GM19467 (cell line): ENCODE measurements around the gene MYO1D.
A peak's percentile ranks its signal among the peaks of the same experiment; 100 is the strongest.

Experiments
- ATAC-seq: cut with Tn5 transposase; IDR thresholded peaks from one replicate; pipeline ENCODE4 v1.9.1; 2021; ENCODE audit warnings: mild to moderate bottlenecking, moderate library complexity; ENCODE audit not compliant: unreplicated experiment

The MYO1D gene

DNA sequence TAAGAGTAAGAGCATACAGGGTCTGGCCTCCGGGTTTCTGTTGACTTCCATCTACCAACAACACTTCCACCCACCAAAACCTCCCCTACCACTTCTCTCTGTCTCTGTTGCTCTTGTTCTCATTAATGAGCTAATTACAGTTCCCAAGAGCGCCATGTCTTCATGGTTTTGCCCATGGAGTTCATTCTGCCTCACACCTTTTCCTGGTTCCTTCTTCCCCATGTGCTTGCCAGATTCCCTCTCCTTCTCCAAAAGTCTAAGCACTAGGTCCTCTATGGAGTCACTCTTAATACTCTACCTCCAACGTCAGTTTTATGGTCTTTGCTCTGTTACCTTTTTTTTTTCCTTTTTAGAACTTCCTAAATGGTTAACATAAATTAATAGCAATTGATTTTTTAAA is 92.8 kb downstream of the MYO1D start:
- ATAC-seq, result no peak

DNA sequence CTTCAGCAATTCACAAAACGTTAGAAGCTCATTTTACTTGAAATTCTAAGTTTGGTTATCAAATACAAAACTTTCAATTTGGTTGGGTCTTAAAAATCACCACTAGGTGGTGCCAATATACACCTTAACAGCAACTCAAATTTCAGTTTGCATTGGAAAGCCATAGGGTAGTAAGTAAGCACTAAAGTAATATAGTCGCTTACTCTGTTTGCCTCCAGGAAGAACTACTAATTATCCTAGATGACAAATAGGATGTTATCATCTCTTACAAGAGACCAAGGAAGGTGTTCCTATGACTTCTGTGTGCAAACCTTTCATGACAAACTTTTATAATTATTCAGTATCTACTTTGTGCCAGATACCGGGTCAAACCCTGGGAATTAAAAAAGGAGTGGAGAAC is 93.3 kb downstream of the MYO1D start:
- ATAC-seq, result no peak

DNA sequence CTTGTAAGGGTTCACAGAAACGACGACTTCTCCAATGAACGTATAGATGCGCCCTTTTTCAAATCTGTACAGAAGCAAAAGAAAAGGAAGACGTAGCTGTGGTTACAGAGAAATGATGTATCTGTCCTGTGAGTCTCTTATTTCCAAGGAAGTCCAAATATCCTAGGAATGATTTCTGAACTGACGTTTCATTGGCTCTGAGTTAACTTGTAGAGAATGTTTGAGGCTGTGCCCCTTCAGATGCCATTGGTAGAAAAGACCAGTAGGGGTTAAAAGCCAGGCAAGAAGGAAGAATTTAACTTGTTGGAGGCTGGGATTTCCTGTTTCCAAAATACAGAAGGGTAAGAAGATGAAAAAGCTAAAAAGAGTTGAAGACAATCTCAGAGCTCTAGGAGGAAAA is 96.2 kb downstream of the MYO1D start:
- ATAC-seq, result no peak

DNA sequence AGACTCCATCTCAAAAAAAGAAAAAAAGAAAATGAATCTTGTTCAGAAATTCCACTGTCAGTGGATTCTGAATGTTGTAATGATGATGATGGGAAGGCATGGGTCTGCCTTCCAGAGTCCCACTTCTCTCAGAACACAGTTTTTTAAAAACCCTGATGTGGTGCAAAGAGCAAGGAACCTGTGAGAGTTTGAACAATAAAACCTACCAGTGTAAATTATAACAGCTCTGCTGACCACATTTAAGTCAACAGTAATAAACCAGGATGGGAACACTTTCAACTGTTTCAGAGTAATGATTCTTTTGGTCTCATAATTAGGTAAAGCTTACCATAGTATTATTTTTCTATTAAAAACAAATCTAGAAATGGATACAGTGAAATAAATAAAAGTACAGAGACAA is 99.0 kb downstream of the MYO1D start:
- no peak for ATAC-seq

DNA sequence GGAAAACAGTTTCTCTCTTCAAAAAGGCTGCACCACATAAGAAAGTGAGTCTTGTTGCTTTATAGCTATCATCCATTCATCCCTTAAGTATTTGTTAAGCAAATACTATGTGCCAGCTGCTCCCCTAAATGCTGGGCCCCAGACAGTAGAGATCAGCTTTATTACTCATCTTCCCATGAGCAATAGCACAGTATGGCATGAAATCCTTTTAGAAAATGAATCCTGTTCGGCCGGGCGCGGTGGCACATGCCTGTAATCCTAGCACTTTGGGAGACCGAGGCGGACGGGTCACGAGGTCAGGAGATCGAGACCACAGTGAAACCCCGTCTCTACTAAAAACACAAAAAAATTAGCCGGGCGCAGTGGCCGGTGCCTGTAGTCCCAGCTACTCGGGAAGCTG is 99.5 kb downstream of the MYO1D start:
- no peak for ATAC-seq

DNA sequence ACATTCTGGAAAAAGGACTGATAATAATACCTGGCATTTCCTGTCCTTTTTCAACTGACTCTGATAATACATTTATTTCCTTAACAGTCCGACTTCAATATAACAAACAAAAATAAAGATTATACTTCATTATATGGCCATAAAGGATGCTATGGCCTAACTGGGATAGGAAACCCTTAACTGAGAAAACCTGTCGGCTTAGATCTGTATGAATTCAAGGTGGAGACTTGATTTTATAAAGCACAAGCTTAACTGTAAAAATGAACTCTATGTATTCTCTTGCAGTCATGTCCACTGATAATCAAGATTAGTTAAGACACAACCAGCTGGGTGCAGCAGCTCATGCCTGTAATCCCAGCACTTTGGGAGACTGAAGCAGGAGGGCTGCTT is 102.2 kb downstream of the MYO1D start:
- ATAC-seq, result no peak

DNA sequence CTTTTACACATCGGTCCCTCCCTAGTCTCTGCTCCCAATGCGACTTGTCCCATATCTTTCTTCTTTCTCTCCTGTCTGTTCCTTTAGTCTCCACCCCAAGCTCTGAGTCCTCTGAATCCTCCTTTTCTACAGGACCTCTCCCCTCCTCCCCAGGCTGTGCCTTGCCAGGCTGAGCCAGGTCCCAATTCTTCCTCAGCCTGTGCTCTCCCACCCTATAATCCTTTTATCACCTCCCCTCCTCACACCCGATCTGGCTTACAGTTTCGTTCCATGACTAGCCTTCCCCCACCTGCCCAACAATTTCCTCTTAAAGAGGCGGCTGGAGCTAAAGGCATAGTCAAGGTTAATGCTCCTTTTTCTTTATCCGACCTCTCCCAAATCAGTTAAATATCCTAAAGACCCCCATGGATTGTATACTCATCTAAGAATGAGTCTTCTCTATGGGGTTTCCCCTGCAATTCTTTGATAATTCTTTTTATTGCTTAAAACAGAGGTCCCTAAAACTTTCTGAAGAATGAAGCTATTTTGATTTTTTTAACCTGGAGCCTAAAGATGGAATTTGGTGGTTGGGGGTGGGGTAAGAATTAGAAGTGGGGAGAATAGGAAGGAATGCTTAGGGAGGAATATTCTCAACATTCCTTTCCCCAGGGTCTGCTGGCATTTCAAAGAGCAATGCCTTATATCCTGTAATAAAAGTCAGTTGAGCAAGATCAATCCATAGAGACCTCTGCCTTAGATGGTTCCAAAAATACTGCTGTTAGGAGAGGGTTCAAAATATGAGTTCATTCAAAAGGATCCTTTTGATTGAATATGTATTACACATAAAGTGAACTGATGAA is 102.8 kb downstream of the MYO1D start:
- no peak for ATAC-seq

DNA sequence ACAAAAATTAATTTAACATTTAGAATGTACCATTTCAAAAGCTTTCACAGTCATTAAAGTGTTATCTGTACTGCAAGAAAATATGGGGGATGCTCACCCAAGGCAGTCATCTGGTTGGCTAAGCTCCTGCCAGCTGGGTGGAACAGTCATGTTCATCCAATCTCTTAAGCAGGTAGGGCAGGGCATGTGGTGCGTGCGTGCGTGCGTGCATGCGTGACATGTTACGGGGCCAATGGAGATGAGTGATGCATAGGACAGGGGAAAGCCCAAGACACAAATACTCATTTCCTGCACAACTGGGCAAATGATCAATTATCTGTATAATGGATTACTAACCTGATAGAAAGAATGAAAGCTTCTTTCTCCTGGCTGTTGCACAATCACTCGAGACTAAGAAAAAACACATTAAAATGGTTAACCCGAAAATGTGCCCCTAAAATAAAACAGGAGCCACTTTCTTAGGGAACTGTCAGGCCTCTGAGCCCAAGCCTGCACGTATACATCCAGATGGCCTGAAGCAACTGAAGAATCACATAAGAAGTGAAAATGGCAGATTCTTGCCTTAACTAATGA is 104.4 kb downstream of the MYO1D start:
- peak; percentile 59 for ATAC-seq

DNA sequence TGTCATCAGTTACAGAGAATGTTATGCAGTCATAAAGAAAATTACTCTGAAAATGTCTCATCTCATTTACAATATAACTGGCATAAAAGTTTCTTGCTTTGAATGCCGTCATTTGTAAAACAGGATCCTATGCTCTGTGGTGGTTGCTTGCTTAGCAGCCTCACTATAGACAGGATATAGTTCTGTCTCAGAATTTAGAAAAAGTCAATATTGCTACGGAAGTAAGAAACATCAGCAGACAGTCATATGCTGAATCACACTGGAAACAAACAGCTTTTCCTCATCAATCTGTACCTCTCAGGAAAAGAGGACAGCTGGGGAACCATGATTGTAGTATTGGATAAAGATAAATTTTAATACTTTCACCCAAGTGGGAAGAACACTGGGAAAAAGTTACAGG is 105.5 kb downstream of the MYO1D start:
- ATAC-seq, result no peak

DNA sequence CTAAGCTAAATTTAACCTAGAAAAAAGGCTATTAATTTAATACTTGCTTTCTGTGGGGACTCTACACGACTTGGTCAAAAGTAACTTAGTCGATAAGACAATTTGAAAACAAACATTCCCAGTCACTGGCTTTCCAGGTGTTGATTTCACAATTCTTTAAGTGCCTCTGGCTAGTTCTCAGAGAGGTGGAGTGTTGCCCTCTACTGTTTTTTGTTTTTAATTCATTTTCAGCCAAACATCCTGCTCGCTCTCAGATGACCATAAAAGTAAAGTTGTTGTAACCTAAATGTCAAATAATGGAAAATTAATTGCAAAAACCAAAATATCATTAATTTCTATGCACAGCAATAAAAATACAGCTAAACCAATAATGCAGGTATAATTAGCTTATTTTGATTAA is 107.1 kb downstream of the MYO1D start:
- ATAC-seq, result no peak

DNA sequence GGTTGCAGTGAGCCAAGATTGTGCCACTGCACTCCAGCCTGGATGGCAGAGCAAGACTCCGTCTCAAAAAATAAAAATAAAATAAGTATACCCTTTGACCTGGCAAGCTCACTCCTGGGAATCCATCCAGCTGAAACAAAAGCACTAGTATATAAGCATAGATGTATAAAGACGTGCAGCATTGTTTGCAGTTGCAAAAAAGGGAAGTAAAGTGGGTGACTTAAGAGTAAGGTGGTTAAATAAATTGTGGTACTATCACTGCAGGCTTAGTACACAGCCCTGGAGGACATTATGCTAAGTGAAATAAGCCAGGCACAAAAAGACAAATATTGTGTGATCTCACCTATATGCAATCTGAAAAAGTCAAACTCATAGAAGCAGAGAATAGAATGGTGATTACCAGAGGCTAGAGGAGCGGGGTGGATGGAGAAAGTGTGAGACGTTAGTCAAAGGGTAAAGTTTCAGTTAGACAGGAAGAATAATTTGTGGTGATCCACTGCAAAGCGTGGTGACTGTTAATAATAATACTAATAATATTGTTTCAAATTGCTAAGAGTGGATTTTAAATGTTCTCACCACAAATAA is 113.0 kb downstream of the MYO1D start:
- ATAC-seq, result no peak

DNA sequence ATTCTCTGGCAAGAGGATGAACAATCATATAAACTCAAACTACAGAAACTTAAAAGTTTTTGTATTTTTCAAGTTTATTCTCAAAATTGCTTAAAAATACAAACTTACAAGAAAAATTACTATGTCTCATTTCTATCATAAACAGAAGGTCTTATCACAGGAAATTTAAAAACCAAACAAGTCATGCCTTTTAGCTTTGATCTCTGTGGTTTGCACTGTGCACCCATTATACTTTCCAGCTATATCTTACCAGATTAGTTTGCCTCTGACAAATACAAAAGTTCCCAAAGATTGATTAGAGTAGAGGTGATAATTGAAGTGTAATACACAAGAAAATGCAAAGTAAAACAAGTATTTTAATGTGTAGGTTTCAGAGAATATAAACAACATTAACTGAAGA is 117.4 kb downstream of the MYO1D start:
- no peak for ATAC-seq

DNA sequence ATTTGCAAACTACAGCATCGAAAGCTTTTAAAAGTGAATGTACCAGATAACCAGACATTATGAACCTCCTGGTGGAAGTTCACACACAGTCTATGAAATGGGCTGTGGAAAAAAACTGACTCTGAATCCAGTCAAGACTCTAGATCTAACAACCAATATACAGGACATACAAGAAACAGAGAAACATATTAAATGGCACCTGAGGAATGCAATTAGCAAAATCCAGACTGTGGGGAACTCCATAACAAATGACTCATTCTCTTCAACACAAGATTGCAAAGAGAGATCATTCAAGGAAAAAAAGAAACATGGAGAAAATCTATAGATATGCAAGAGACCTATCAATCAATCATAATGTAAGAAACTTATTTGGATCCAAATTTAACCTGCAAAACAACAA is 119.0 kb downstream of the MYO1D start:
- no peak for ATAC-seq

DNA sequence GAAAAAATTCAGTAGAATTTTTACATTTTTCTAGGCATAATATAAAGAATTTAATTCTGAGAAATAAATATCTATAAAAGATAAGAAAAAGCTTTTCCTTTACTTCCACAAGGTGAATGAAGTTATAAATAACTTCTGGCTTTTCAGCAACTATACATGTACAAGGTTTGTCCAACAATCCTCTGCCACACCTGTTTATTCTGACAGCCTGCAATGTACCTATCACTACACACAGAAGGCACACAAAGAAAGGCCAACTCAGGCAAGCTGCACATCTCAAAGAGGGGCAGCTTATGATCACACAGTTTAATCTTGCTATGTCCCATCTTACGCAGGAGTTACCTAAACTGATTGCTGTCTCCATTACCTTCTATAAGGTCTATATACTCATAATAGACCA is 120.2 kb downstream of the MYO1D start:
- no peak for ATAC-seq

DNA sequence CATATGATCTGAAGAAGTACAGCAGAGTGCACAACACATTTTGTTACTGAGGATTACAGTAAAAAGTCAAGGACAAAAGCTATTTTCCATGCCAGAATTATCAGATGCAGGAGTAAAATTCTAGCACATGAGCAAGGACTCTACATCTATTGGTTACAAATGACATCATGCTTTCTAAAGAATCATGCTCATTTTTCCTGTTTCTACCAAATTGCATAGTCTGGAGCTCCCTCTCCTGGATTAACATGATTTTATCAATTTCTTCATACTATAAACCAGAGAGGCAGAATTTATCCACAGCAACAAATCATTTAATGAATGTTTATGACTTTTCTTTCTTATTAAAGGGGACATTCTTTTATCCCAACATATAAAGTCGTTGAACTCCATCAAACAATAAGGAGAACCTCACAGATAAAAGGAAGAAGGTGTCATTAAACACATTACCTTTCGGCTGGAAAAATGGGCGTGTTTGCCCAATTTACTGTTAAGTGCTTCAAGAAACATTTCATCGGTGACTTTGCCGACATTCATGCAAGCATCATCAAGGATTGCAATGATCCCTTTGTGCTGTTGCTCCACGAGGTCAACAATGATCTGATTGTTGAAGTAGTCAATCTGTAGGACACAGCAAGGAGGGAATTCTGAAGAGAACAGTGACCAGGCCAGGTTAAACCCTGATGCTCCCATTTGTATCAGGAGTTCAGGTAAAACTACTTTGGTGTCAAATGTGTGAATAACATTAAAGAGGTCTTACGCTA is 121.7 kb downstream of the MYO1D start:
- no peak for ATAC-seq

DNA sequence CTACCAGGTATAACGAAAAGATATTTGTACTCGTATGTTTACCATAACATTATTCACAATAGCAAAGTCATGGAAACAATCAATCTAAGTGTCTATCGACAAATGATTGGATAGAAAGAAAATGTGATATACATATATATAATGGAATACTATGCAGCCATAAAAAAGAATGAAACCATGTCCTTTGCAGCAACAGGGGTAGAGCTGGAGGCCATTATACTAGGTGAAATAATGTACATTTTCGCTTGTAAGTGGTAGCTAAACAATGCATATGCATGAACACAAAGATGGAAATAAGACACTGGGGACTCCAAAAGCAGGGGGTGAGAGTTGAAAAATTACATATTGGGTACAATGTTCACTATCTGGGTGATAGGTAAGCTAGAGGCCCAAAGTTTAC is 124.0 kb downstream of the MYO1D start:
- ATAC-seq, result no peak

DNA sequence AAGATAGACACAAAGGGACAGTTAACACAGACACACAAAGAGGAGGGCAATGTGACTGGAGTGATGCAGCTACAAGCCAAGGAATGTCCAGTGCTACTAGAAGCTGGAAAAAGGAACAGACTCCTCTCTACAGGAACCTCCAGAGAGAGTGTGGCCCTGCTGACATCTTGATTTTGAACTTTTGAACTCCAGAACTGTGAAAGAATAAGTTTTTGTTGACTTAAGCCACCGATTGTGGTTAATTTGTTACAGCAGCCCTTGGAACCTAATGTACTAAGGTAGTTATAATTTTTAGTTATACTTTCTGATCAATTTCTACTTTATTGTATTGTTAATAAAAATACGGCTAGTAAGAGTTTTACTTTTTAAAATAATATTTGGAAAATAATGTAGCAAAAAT is 129.1 kb downstream of the MYO1D start:
- ATAC-seq, result no peak

DNA sequence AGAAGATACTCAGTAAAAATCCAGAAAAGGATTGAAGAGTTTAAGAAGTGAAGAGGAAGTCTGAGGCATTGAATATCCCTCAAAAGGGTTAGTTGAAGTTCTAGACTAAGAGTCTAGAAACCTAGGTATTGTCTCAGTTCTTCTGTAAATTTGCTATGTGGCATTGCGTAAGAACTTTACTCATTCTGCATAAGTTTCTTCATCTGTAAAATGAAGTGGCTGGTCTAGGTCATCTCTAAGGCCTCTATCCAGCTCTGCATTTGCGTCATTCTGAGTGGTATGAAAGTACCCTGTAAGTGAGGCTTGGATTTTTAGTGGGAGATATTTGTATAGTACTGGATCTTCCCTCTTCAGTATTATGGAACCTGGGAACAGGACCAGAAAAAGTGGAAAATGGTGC is 130.2 kb downstream of the MYO1D start:
- ATAC-seq, result no peak

DNA sequence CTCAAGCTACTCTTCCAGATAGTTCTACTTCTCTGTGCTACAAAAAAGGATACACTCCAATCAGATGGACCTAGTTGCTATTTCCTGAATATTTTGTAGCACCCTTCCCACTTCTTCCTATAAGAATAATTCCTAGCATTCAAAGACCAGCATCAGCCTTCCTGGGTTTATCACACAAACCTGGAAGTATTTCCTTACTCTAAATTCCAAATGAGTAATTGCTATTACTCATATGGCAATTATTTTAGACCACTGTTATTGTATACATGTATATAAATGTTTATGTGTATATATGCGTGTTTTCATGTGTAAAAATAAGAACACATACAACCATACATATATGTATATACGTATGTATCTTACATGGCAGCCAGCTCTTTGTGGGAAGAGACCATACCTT is 130.6 kb downstream of the MYO1D start:
- ATAC-seq, result no peak

DNA sequence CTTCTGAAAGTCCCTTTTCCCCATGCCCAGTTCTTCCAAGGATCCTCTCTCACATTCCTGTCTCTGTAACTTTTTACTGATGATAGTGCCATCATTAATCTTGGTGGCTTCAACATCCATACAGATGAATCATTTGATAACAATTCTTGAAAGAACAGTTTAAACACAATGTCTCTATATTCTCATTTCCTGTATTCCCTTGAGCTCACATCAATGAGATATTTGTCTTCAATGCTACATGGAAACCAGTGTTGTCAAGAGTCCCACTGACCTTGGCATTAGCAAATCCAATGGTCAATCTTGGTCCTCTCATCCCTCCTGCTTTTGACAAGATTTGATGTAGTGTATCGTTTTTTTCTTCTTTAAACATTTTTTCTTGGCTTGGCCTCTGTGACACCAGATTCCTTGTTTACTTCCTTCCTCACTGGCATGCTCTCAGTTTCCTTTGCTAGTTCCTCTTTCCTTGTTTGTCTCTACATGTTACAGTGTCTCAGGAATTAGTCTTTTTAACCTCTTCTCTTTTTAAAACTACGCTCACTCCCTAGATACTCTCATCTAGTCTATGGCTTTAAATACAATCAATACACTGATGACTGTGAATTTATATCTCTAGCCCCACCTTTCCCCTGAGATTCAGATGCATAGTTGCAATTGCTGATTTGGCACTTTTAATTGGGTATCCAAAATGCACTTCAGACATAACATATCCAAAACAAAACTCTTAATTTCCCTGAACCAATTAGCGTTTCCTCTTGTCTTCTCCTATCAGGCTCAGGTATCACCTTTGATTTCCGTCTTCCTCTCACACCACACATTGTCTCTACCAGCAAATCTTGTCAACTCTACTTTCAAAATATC is 134.0 kb downstream of the MYO1D start:
- ATAC-seq, result no peak

DNA sequence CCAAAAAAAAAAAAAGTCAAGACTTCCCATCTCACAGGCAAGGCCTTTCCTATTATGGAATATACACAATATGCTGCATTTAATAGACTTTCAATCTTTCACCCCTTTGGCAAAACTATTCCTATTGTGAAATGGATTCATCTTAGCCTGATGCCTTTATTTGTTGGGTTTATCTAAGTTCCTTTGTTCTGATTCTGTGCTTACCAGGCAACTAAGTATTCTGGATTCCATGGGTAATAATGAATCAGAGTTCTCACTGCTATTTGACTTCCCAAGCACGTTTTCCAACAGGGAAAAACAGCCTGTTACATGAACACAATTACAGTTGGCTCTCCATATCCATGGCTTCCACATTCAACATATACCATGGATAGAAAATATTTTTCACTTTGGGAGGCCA is 135.5 kb downstream of the MYO1D start:
- no peak for ATAC-seq
